ENCODE measurements around the gene UBA1.

DNA sequence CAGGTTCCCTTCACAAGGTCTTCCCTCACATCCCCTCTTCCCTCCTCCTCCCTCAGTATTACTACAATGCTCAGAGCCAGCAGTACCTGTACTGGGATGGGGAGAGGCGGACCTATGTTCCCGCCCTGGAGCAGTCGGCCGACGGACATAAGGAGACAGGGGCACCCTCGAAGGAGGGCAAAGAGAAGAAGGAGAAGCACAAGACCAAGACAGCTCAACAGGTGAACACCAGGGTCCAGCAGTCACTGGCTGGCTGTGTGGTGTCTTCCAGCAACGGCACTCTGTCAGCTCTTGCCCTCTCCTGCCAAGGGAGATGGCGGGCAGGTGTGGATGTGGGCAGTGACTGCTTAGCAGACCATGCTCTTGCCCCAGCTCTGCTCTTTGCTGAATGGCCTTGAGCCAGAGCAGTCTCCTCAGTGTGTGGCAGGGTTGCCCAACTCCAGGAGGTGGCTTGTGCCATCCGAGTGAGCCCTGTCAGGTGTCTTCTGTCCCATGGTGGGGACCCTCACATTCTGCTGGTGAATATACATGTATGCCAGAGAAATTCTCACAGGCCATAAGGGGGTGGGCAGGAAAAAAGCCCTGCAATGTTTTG lies 11.4 kb upstream of the UBA1 start:
- no peak for TF ChIP-seq POLR2A (IDR thresholded peaks at IDR 0.05)
- no peak for TF ChIP-seq CTCF (IDR thresholded peaks at IDR 0.05 in 8 of 11, conservative IDR thresholded peaks at IDR 0.05 in 3 of 11)
- TF ChIP-seq POLR2AphosphoS5 (IDR thresholded peaks at IDR 0.05) = peak in 1 of 3 donors; percentile 17

Measured in spleen (tissue), 7 donors.